Neural progenitor cell (in vitro differentiated cells): ENCODE data around the gene BMPR1B. TPM values are rescaled to one million over a fixed set of nuclear protein-coding genes. Genes with fewer than 3 reads are reported as not detected.
A peak's percentile ranks its signal among the peaks of the same experiment; 100 is the strongest.

ENCODE experiments used
- DNase-seq: peaks from one replicate; pipeline ENCODE4 v3.0.0-alpha.2; 2016; ENCODE audit warnings: low spot score
- H2AFZ ChIP-seq: fragments of 200-600 bp; sonication (generic); replicated peaks from 2 replicates; pipeline ENCODE4 v1.6.1; 2016; ENCODE audit warnings: antibody characterized with exemption
- H3F3A ChIP-seq: fragments of 200-600 bp; sonication (generic); 2 replicates; pipeline ENCODE4 v1.6.1; 2016; ENCODE audit warnings: antibody characterized with exemption, low read depth
- H3K27ac ChIP-seq: fragments of 200-600 bp; sonication (generic); 2 replicates; pipeline ENCODE4 v1.5.1; 2016; ENCODE audit warnings: mild to moderate bottlenecking
- H3K27me3 ChIP-seq: fragments of 200-600 bp; sonication (generic); 2 replicates; pipeline ENCODE4 v1.6.1; 2016; ENCODE audit warnings: mild to moderate bottlenecking, moderate library complexity
- H3K36me3 ChIP-seq: fragments of 200-600 bp; sonication (generic); 2 replicates; pipeline ENCODE4 v1.5.1; 2016
- H3K4me1 ChIP-seq: fragments of 200-600 bp; sonication (generic); 2 replicates; pipeline ENCODE4 v1.6.1; 2016; ENCODE audit warnings: mixed run types
- H3K4me2 ChIP-seq: fragments of 200-600 bp; sonication (generic); 2 replicates; pipeline ENCODE4 v1.6.1; 2016
- H3K4me3 ChIP-seq: fragments of 200-600 bp; sonication (generic); 2 replicates; pipeline ENCODE4 v1.5.1; 2016
- H3K79me2 ChIP-seq: fragments of 200-600 bp; sonication (generic); 2 replicates; pipeline ENCODE4 v1.6.1; 2016; ENCODE audit warnings: low read depth
- H3K9ac ChIP-seq: fragments of 200-600 bp; sonication (generic); 2 replicates; pipeline ENCODE4 v1.6.1; 2016
- H3K9me3 ChIP-seq: fragments of 200-600 bp; sonication (generic); 2 replicates; pipeline ENCODE4 v1.5.1; 2016; ENCODE audit warnings: low read depth
- H4K20me1 ChIP-seq: fragments of 200-600 bp; sonication (generic); 2 replicates; pipeline ENCODE4 v1.6.1; 2016; ENCODE audit warnings: low read depth
- H3K27ac Mint-ChIP-seq: 3 replicates; pipeline ENCODE4 v1.8.0; 2021; ENCODE audit warnings: mixed read lengths
- H3K27me3 Mint-ChIP-seq: 2 replicates; pipeline ENCODE4 v1.8.0; 2022; ENCODE audit warnings: low read depth, mild to moderate bottlenecking, inconsistent platforms, moderate library complexity, mixed read lengths; ENCODE audit not compliant: insufficient read depth
- H3K36me3 Mint-ChIP-seq: 3 replicates; pipeline ENCODE4 v1.8.0; 2021; ENCODE audit warnings: mixed read lengths
- H3K4me1 Mint-ChIP-seq: 3 replicates; pipeline ENCODE4 v1.8.0; 2021; ENCODE audit warnings: mixed read lengths
- H3K4me3 Mint-ChIP-seq: 3 replicates; pipeline ENCODE4 v1.8.0; 2021; ENCODE audit warnings: mild to moderate bottlenecking, moderate library complexity, mixed read lengths
- H3K9me3 Mint-ChIP-seq: 3 replicates; pipeline ENCODE4 v1.8.0; 2020; ENCODE audit warnings: mixed read lengths
- CTCF ChIP-seq: fragments of 200-600 bp; sonication (generic); IDR thresholded peaks from 2 replicates; pipeline ENCODE4 v1.5.1; 2017; ENCODE audit warnings: antibody characterized with exemption, mild to moderate bottlenecking
- EZH2 ChIP-seq: fragments of 200-600 bp; sonication (generic); IDR thresholded peaks from 2 replicates; pipeline ENCODE4 v1.6.1; 2017; ENCODE audit warnings: antibody characterized with exemption, mild to moderate bottlenecking, moderate library complexity
- EZH2phosphoT487 ChIP-seq: fragments of 200-600 bp; sonication (generic); IDR thresholded peaks from 2 replicates; pipeline ENCODE4 v1.6.1; 2017; ENCODE audit warnings: antibody characterized with exemption
- total RNA-seq: library from RNA; depleted of rRNA; stranded (reverse); fragments of >200 nt; gene quantifications from 2 replicates; pipeline ENCODE4 v1.2.3, GENCODE V29; 2015; ENCODE audit warnings: low replicate concordance

The BMPR1B gene
- total RNA-seq, 1 donor from 2014 or later = 2.7 TPM

GRCh38 chr4:95188701-95189370, 431.1 kb downstream of the BMPR1B start:
- no peak for TF ChIP-seq EZH2phosphoT487
- TF ChIP-seq CTCF = no peak
- no peak for TF ChIP-seq EZH2
- Histone ChIP-seq H4K20me1 (peaks cover 4% of the 10 kb centered on the region), H3K27ac (no peak overlapping the region), H3K27me3 (peaks cover 22% of the 10 kb centered on the region), H3K36me3 (no peaks in the 10 kb centered on the region), H3F3A (peaks cover 11% of the 10 kb centered on the region), H3K9ac (no peak overlapping the region), H3K9me3 (no peaks in the 10 kb centered on the region), H3K4me3 (no peak overlapping the region), H3K4me1 (peaks cover 1% of the 10 kb centered on the region), H3K4me2 (no peak overlapping the region), H2AFZ (no peak overlapping the region), H3K79me2 (no peaks in the 10 kb centered on the region)
- Mint-ChIP-seq H3K4me3 (no peak overlapping the region), H3K9me3 (peaks cover 6% of the 10 kb centered on the region), H3K27ac (peak overlapping the region; percentile 52), H3K27me3 (no peaks in the 10 kb centered on the region), H3K4me1 (peaks cover 42% of the 10 kb centered on the region), H3K36me3 (peaks cover 55% of the 10 kb centered on the region)
- no peak for DNase-seq

- H3K4me1 Mint-ChIP-seq = peaks cover 44% of the 10 kb centered on the region
- no peaks in the 10 kb centered on the region for H3K27me3 Mint-ChIP-seq
- Histone ChIP-seq H3K4me3 (no peak overlapping the region), H4K20me1 (peaks cover 4% of the 10 kb centered on the region), H3K4me2 (peak overlapping the region; percentile 31), H3K36me3 (no peaks in the 10 kb centered on the region), H3K27ac (peak overlapping the region; percentile 16), H3K27me3 (peaks cover 22% of the 10 kb centered on the region), H3K4me1 (no peaks in the 10 kb centered on the region), H3K9ac (no peak overlapping the region), H3K9me3 (no peaks in the 10 kb centered on the region), H3K79me2 (no peaks in the 10 kb centered on the region), H2AFZ (no peak overlapping the region), H3F3A (peaks cover 11% of the 10 kb centered on the region)
- TF ChIP-seq CTCF (no peak), EZH2 (no peak), EZH2phosphoT487 (peak; percentile 98)
- peaks cover 6% of the 10 kb centered on the region for H3K9me3 Mint-ChIP-seq
- peak; percentile 91 for DNase-seq
- H3K4me3 Mint-ChIP-seq = no peak overlapping the region
- H3K27ac Mint-ChIP-seq = peak overlapping the region; percentile 93
- peaks cover 52% of the 10 kb centered on the region for H3K36me3 Mint-ChIP-seq
Observed at GRCh38 chr4:95190751-95191436, 433.1 kb downstream of the BMPR1B start.

- H3K36me3 ChIP-seq = no peaks in the 10 kb centered on the region
- no peak overlapping the region for H3K4me3 Mint-ChIP-seq
- no peak overlapping the region for H2AFZ ChIP-seq
- H3K4me1 ChIP-seq = no peaks in the 10 kb centered on the region
- H3K9ac ChIP-seq = no peak overlapping the region
- H3K4me3 ChIP-seq = no peak overlapping the region
- no peak for DNase-seq
- no peak overlapping the region for H3K4me2 ChIP-seq
- TF ChIP-seq EZH2 (no peak), CTCF (no peak), EZH2phosphoT487 (no peak)
- no peaks in the 10 kb centered on the region for H3K79me2 ChIP-seq
- peaks cover 6% of the 10 kb centered on the region for H3K9me3 Mint-ChIP-seq
- H3K27ac ChIP-seq = no peak overlapping the region
- peaks cover 4% of the 10 kb centered on the region for H4K20me1 ChIP-seq
- H3K27me3 ChIP-seq = peaks cover 22% of the 10 kb centered on the region
- peaks cover 44% of the 10 kb centered on the region for H3K4me1 Mint-ChIP-seq
- peaks cover 47% of the 10 kb centered on the region for H3K36me3 Mint-ChIP-seq
- H3F3A ChIP-seq = peaks cover 14% of the 10 kb centered on the region
- peak overlapping the region; percentile 78 for H3K27ac Mint-ChIP-seq
- no peaks in the 10 kb centered on the region for H3K27me3 Mint-ChIP-seq
- H3K9me3 ChIP-seq = no peaks in the 10 kb centered on the region
Observed at GRCh38 chr4:95191537-95191936, 433.8 kb downstream of the BMPR1B start.
